ENCODE measurements around the gene UFD1. TPM values are rescaled to one million over a fixed set of nuclear protein-coding genes. Genes with fewer than 3 reads are reported as not detected.

UFD1 gene
- total and polyA plus RNA-seq, 9 of the 15 experiments (the other 6 are each of a cell fraction or from before 2014, with no cell fraction given) = 238 to 645 (median 363) TPM

- TF ChIP-seq REST (IDR thresholded peaks at IDR 0.05; ENCODE audit: borderline replicate concordance) = no peak
- TF ChIP-seq REST (CRISPR knock-in tag; IDR thresholded peaks at IDR 0.05; ENCODE audit: low read depth) = 0 out of 2 replicates have a peak, but pooled peaks have one; percentile 32
- no peak for TF ChIP-seq XRCC5 (IDR thresholded peaks at IDR 0.05; ENCODE audit: low read depth, low read length)
- TF ChIP-seq, protein P1, sequence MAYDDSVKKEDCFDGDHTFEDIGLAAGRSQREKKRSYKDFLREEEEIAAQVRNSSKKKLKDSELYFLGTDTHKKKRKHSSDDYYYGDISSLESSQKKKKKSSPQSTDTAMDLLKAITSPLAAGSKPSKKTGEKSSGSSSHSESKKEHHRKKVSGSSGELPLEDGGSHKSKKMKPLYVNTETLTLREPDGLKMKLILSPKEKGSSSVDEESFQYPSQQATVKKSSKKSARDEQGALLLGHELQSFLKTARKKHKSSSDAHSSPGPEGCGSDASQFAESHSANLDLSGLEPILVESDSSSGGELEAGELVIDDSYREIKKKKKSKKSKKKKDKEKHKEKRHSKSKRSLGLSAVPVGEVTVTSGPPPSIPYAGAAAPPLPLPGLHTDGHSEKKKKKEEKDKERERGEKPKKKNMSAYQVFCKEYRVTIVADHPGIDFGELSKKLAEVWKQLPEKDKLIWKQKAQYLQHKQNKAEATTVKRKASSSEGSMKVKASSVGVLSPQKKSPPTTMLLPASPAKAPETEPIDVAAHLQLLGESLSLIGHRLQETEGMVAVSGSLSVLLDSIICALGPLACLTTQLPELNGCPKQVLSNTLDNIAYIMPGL (CRISPR knock-in tag; IDR thresholded peaks at IDR 0.05) = 0 out of 2 replicates have a peak, but pooled peaks have one; percentile 68
- no peak for TF ChIP-seq TAF15 (IDR thresholded peaks at IDR 0.05; ENCODE audit: low read depth, low read length)
- TF ChIP-seq RBFOX2 (IDR thresholded peaks at IDR 0.05; ENCODE audit: low read depth, low read length) = peak; percentile 23
Measured at GRCh38 chr22:19483481-19484244, 4.7 kb upstream of the UFD1 start (continued).
